Tibial artery (tissue), 4 donors: Measurements from ENCODE around the gene ASIC4.

Experiments
- DNase-seq, 2 donors: peaks; one replicate each; pipeline ENCODE4 v3.0.0-alpha.2; 2019
- H3K27ac ChIP-seq, 2 donors: fragments of 200-600 bp; sonication (generic) in 1 of 2; 1 replicate in 1 of 2; 2 replicates in 1 of 2; pipeline ENCODE4 v1.5.1; 2018 to 2019; ENCODE audit warnings: mild to moderate bottlenecking in 1 of 2
- H3K27me3 ChIP-seq, 2 donors: fragments of 200-600 bp; sonication (generic) in 1 of 2; one replicate each; pipeline versions ENCODE4 v1.5.1 to v1.6.0; 2016 to 2019
- H3K36me3 ChIP-seq, 3 donors: fragments of 200-600 bp; sonication (generic) in 2 of 3; one replicate each; pipeline ENCODE4 v1.5.1; 2016 to 2019; ENCODE audit warnings: mild to moderate bottlenecking in 2 of 3
- H3K4me1 ChIP-seq, 4 donors: fragments of 200-600 bp; sonication (generic) in 2 of 4; 1 replicate in 3 of 4; 2 replicates in 1 of 4; pipeline ENCODE4 v1.5.1; 2016 to 2019
- H3K4me3 ChIP-seq, 2 donors: fragments of 200-600 bp; sonication (generic) in 1 of 2; 1 replicate in 1 of 2; 2 replicates in 1 of 2; pipeline ENCODE4 v1.5.1; 2018 to 2019; ENCODE audit warnings: mild to moderate bottlenecking in 2 of 2
- H3K9me3 ChIP-seq, 3 donors: fragments of 200-600 bp; sonication (generic) in 1 of 3; one replicate each; pipeline ENCODE4 v1.5.1; 2016 to 2019
- intact Hi-C: fragments of 100-400 bp; cut with DNase I; formaldehyde crosslinking; loops from one replicate; pipeline ENCODE4 v1.15.0; 2023; ENCODE audit warnings: low total_unique reads
- TF ChIP-seq, protein P1 (sequence below), 2 experiments: fragments of 200-600 bp in 1 of 2; fragments of 450-650 bp in 1 of 2; IDR thresholded peaks; one replicate each; pipeline ENCODE4 v1.5.1; 2017 to 2019; ENCODE audit warnings: antibody characterized with exemption in 2 of 2, mild to moderate bottlenecking in 1 of 2, moderate library complexity in 1 of 2

ASIC4 gene

DNA sequence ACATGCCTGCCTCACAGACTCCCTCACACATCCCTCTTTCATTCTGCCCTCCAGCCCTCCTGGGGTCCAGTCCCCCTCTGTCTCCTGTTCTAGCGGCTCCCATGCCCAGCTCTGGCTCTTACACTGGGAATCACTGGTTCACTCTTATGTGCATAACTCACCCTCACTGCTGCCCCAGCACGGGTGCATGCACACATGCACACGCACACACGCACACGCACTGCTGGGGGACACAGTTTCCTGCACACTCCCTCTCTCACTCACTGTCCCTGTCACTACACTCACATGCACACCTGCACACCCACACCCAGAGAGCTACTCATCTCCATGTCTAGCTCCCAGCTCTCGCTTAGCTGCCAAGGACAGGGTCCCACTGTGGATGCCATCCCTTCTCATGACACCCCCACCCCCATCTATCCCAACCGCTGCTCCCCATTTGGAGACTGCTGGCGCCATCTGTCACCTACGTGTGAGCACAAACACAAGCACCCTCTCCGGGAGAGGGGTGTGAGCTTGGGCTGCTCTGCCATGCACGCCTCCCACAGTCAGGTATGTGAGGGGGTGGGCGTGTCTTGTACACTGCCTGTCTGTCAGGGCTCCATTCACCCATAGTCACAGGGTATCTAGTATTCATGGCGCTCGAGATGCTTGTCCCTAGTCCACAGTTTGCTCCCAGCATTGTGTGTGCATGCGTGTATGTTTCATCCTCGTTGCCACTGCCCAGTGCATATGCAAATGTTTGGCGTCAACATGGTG, 1.8 kb downstream of the ASIC4 start:
- H3K4me3 ChIP-seq = no peak overlapping the region
- H3K36me3 ChIP-seq = no peaks in the 10 kb centered on the region
- intact Hi-C loops = no loop called here
- H3K9me3 ChIP-seq = no peaks in the 10 kb centered on the region
- no peak overlapping the region for H3K27ac ChIP-seq
- peaks cover 0 to 26% (median 14%) of the 10 kb centered on the region in 4 donors for H3K4me1 ChIP-seq
- no peak for DNase-seq
- TF ChIP-seq, protein P1, sequence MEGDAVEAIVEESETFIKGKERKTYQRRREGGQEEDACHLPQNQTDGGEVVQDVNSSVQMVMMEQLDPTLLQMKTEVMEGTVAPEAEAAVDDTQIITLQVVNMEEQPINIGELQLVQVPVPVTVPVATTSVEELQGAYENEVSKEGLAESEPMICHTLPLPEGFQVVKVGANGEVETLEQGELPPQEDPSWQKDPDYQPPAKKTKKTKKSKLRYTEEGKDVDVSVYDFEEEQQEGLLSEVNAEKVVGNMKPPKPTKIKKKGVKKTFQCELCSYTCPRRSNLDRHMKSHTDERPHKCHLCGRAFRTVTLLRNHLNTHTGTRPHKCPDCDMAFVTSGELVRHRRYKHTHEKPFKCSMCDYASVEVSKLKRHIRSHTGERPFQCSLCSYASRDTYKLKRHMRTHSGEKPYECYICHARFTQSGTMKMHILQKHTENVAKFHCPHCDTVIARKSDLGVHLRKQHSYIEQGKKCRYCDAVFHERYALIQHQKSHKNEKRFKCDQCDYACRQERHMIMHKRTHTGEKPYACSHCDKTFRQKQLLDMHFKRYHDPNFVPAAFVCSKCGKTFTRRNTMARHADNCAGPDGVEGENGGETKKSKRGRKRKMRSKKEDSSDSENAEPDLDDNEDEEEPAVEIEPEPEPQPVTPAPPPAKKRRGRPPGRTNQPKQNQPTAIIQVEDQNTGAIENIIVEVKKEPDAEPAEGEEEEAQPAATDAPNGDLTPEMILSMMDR (IDR thresholded peaks at IDR 0.05) = no peak
- H3K27me3 ChIP-seq = peaks cover 0 to 46% of the 10 kb centered on the region in 2 donors

DNA sequence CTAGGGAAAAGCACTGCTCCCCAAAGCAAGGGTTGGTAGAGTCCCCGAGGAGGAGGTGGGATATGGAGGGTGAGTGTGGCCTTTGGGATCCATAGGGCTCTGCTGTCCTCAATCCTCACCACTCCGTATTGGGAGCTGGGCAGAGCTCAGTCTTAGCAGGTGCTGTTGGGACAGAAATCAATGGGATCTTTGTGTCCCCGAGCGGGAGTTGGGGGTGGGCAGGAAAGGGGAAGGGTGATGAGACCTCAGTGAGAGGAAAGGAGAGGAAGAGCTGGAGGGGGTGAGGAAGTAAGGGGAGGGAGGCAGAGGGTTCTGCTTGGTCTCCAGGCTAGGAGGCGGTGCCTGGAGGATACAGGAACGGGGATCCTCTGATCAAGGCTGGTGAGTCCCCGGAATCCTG, 2.6 kb downstream of the ASIC4 start:
- Histone ChIP-seq H3K4me3 (no peak overlapping the region), H3K4me1 (peaks cover 0 to 26% (median 16%) of the 10 kb centered on the region in 4 donors), H3K36me3 (no peaks in the 10 kb centered on the region), H3K9me3 (no peaks in the 10 kb centered on the region), H3K27me3 (peaks cover 0 to 38% of the 10 kb centered on the region in 2 donors), H3K27ac (no peak overlapping the region)
- intact Hi-C loops = no loop called here
- no peak for DNase-seq
- TF ChIP-seq, protein P1 (IDR thresholded peaks at IDR 0.05) = no peak

DNA sequence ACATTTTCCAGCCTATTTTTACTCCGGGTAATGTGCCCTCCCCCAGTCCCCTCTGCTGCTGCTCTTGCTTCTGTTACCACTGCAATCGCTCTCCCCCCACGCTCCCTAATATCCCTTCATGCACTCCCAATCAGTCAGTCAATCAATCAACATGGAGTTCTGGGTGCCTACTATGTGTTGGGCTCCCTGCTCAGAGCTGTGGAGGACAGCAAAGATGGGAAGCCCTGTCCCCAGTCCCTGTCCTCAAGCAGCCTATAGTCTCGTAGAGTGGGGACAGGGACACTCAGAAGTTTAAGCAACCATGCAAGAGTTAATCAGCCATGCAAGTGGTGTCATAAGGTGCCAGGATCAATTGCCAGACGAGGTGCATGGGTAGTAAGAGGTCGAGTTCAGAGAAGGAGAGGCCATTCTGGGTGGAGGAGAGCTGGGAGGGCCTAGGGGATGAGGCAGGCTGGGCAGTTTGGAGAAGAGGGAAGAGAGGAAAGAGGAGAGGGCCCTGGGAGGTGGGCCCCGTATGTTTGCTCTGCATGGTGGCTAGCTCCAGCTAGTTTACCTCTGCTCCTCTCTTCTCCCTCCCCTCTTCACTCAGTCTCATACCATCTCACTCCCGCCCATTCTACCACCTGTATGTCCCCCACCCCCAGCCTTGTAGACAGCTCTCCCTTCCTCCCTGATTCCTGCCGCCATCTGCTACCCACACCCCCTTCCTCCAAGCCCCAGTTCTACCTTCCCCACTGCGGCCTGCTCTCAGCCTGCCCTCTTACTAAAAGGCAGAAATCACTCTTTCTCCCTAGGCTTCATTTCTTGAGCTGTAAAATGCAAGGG, 3.9 kb downstream of the ASIC4 start:
- DNase-seq = no peak
- peaks cover 0 to 25% of the 10 kb centered on the region in 2 donors for H3K27me3 ChIP-seq
- H3K9me3 ChIP-seq = no peaks in the 10 kb centered on the region
- TF ChIP-seq, protein P1 (IDR thresholded peaks at IDR 0.05) = no peak
- no peaks in the 10 kb centered on the region for H3K36me3 ChIP-seq
- H3K4me1 ChIP-seq = peaks cover 0 to 34% (median 27%) of the 10 kb centered on the region in 4 donors
- H3K4me3 ChIP-seq = no peak overlapping the region
- intact Hi-C loops = no loop called here
- no peak overlapping the region for H3K27ac ChIP-seq

DNA sequence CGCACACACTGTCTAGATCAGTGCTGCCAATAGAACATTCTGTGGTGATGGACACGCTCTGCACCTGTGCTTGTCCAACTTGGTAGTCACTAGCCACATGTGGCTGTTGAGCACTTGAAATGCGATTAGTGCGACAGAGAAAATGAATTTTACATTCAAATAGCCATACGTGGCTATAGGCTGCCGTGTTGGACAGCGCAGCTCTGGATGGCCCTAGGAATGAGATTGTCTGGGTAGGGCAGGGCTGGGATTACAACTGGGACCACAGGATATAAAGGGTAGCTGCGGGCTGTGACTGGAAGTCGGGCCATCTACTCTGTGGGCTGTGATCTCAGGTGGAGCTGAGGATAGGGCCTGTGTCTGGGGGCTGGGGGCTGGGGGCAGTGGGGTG, 5.2 kb downstream of the ASIC4 start:
- no peaks in the 10 kb centered on the region for H3K36me3 ChIP-seq
- DNase-seq = no peak
- peaks cover 0 to 14% of the 10 kb centered on the region in 2 donors for H3K27me3 ChIP-seq
- intact Hi-C loops = no loop called here
- H3K9me3 ChIP-seq = no peaks in the 10 kb centered on the region
- H3K27ac ChIP-seq = no peak overlapping the region
- H3K4me1 ChIP-seq = peaks cover 0 to 27% (median 20%) of the 10 kb centered on the region in 4 donors
- H3K4me3 ChIP-seq = no peak overlapping the region
- TF ChIP-seq, protein P1 (IDR thresholded peaks at IDR 0.05) = no peak

DNA sequence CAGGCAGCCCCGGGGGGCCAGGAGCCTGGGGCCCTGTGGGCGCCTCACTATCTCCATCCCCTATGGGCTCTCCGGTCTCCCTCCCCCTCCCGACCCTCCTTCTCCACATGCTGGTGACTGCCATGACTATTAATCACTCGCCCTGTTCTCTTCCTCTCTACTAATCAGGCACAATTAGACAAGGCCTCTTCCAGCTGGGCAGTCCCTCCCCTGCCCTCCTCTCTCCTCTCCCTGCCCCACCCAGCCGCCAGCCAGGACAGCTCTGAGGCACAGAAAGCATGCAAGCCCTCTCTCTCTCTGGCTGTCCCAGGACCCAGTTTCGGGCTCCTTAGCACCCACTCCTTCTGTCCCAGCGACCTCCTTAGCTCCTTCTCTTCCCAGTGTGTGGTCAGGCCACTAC, 5.8 kb downstream of the ASIC4 start:
- Histone ChIP-seq H3K4me1 (peaks cover 0 to 25% (median 19%) of the 10 kb centered on the region in 4 donors), H3K27ac (no peak overlapping the region), H3K27me3 (peaks cover 0 to 8% of the 10 kb centered on the region in 2 donors), H3K9me3 (no peaks in the 10 kb centered on the region), H3K4me3 (no peak overlapping the region), H3K36me3 (no peaks in the 10 kb centered on the region)
- no peak for DNase-seq
- intact Hi-C loops = no loop called here
- TF ChIP-seq, protein P1 (IDR thresholded peaks at IDR 0.05) = no peak
